IMR-90 (cell line): ENCODE measurements around the gene CUTA. TPM values are rescaled to one million over a fixed set of nuclear protein-coding genes. Genes with fewer than 3 reads are reported as not detected.

Experiments
- ATAC-seq: fragments of 200-7000 bp; cut with Tn5 transposase; 2 replicates; pipeline ENCODE4 v1.9.1; 2020; ENCODE audit warnings: low read depth, mild to moderate bottlenecking, moderate library complexity
- BruUV-seq: library from RNA; stranded (reverse); fragments of 400-500 nt; replicated peaks from 2 replicates; lab custom pipeline; 2021; lab: Mats Ljungman, UMichigan
- CTCF ChIA-PET: fragments of 300-600 bp; formaldehyde crosslinking; extraction: SDS; loops from one replicate; lab custom pipeline; 2021; ENCODE audit warnings: antibody characterized with exemption; lab: Yijun Ruan, JAX
- POLR2A ChIA-PET: fragments of 300-600 bp; sonication (Branson Sonifier 250); formaldehyde crosslinking; loops from one replicate; lab custom pipeline; 2022; ENCODE audit warnings: antibody characterized with exemption; ENCODE audit not compliant: unreplicated experiment; lab: Charles Lee
- DNase-seq: peaks from one replicate; pipeline ENCODE4 v3.0.0; 2013
- H2AFZ ChIP-seq: replicated peaks from 2 replicates; pipeline ENCODE3; 2013; ENCODE audit warnings: low read length, mild to moderate bottlenecking; ENCODE audit not compliant: poor library complexity
- H2AK5ac ChIP-seq: 2 replicates; pipeline ENCODE4 v1.6.1; 2013; ENCODE audit warnings: low read depth, low read length, inconsistent platforms
- H2AK9ac ChIP-seq: replicated peaks from 2 replicates; pipeline ENCODE3; 2013; ENCODE audit warnings: mild to moderate bottlenecking, low read depth, low read length, moderate library complexity; ENCODE audit not compliant: poor library complexity
- H2BK120ac ChIP-seq: 2 replicates; pipeline ENCODE4 v1.6.1; 2013; ENCODE audit warnings: low read depth, low read length, inconsistent platforms
- H2BK15ac ChIP-seq: 3 replicates; pipeline ENCODE4 v1.6.1; 2013; ENCODE audit warnings: low read depth, low read length, inconsistent platforms
- H2BK20ac ChIP-seq: 2 replicates; pipeline ENCODE4 v1.6.1; 2013; ENCODE audit warnings: low read depth, mild to moderate bottlenecking, inconsistent platforms, low read length, moderate library complexity
- H2BK5ac ChIP-seq: 2 replicates; pipeline ENCODE4 v1.6.1; 2013; ENCODE audit warnings: mild to moderate bottlenecking, low read depth, low read length, inconsistent platforms; ENCODE audit not compliant: poor library complexity, severe bottlenecking
- H3K14ac ChIP-seq: replicated peaks from 2 replicates; pipeline ENCODE4 v1.6.1; 2013; ENCODE audit warnings: low read depth, low read length, inconsistent platforms
- H3K18ac ChIP-seq: 2 replicates; pipeline ENCODE4 v1.6.1; 2013; ENCODE audit warnings: low read depth, low read length, control low read depth
- H3K23ac ChIP-seq: 2 replicates; pipeline ENCODE4 v1.6.1; 2013; ENCODE audit warnings: low read depth, low read length, inconsistent platforms
- H3K27ac ChIP-seq: 2 replicates; pipeline ENCODE4 v1.5.1; 2013; ENCODE audit warnings: mild to moderate bottlenecking, control low read depth, low read length; ENCODE audit not compliant: insufficient read depth
- H3K27me3 ChIP-seq: 2 replicates; pipeline ENCODE4 v1.6.1; 2013; ENCODE audit warnings: low read length; ENCODE audit not compliant: control insufficient read depth, insufficient read depth
- H3K36me3 ChIP-seq: 2 replicates; pipeline ENCODE4 v1.6.1; 2013; ENCODE audit warnings: low read length, mixed read lengths; ENCODE audit not compliant: control insufficient read depth, insufficient read depth
- H3K4ac ChIP-seq: 2 replicates; pipeline ENCODE4 v1.6.1; 2013; ENCODE audit warnings: low read depth, low read length, inconsistent platforms
- H3K4me1 ChIP-seq: 2 replicates; pipeline ENCODE4 v1.6.1; 2013; ENCODE audit warnings: low read length, mixed read lengths; ENCODE audit not compliant: control insufficient read depth, insufficient read depth
- H3K4me2 ChIP-seq: 2 replicates; pipeline ENCODE4 v1.6.1; 2013; ENCODE audit warnings: low read depth, mild to moderate bottlenecking, control low read depth, low read length, moderate library complexity
- H3K4me3 ChIP-seq: 2 replicates; pipeline ENCODE4 v1.5.1; 2013; ENCODE audit warnings: low read depth, mild to moderate bottlenecking, control low read depth, low read length, moderate library complexity; ENCODE audit not compliant: insufficient read depth
- H3K56ac ChIP-seq: 2 replicates; pipeline ENCODE4 v1.6.1; 2013; ENCODE audit warnings: low read length, inconsistent platforms; ENCODE audit not compliant: insufficient read depth; ENCODE audit errors: extremely low read depth
- H3K79me1 ChIP-seq, 2 experiments: 2 replicates each; pipeline ENCODE4 v1.6.1; 2013; ENCODE audit warnings: low read length in 2 of 2, inconsistent platforms in 1 of 2, low read depth in 1 of 2
- H3K9ac ChIP-seq: 2 replicates; pipeline ENCODE4 v1.6.1; 2013; ENCODE audit warnings: low read depth, low read length, control low read depth
- H3K9me1 ChIP-seq: 2 replicates; pipeline ENCODE4 v1.6.1; 2013; ENCODE audit warnings: low read length, inconsistent platforms; ENCODE audit not compliant: insufficient read depth
- H3K9me3 ChIP-seq: 2 replicates; pipeline ENCODE4 v1.6.1; 2013; ENCODE audit warnings: low read length; ENCODE audit not compliant: control insufficient read depth, insufficient read depth
- H4K20me1 ChIP-seq: 2 replicates; pipeline ENCODE4 v1.6.1; 2013; ENCODE audit warnings: low read length, inconsistent platforms; ENCODE audit not compliant: insufficient read depth
- H4K5ac ChIP-seq: 2 replicates; pipeline ENCODE4 v1.6.1; 2013; ENCODE audit warnings: mild to moderate bottlenecking, low read depth, low read length, control low read depth
- H4K8ac ChIP-seq, 2 experiments: 2 replicates each; pipeline ENCODE4 v1.6.1; 2013; ENCODE audit warnings: low read depth in 2 of 2, low read length in 2 of 2, control low read depth in 1 of 2, inconsistent platforms in 1 of 2
- H4K91ac ChIP-seq: 2 replicates; pipeline ENCODE4 v1.6.1; 2013; ENCODE audit warnings: low read depth, low read length, inconsistent platforms; ENCODE audit not compliant: insufficient read depth
- MXI1 ChIP-seq: IDR thresholded peaks from 2 replicates; pipeline ENCODE4 v1.6.1; 2012; ENCODE audit warnings: low read depth, mild to moderate bottlenecking, low read length, moderate library complexity, borderline replicate concordance
- RAD21 ChIP-seq: IDR thresholded peaks from 2 replicates; pipeline ENCODE4 v1.6.1; 2012; ENCODE audit warnings: low read length, improper control_type of control experiment
- SMC3 ChIP-seq: fragments of 150-350 bp; IDR thresholded peaks from 2 replicates; pipeline ENCODE4 v1.6.1; 2016; ENCODE audit warnings: low read depth, mild to moderate bottlenecking, antibody characterized with exemption, low read length, moderate library complexity
- WGBS, 2 experiments: methylation state at CpG; one replicate each; pipeline versions ENCODE4 v1.1.5 to v1.1.7; 2013; ENCODE audit warnings: missing lambda C conversion rate in 2 of 2; ENCODE audit not compliant: insufficient read length in 1 of 2; ENCODE audit errors: extremely low coverage in 2 of 2; 5-methylcytosine and 5-hydroxymethylcytosine counted together
- dilution Hi-C: fragments of 300-500 bp; cut with HindIII; formaldehyde crosslinking; loops from one replicate; pipeline ENCODE4 v1.14.3; 2018; ENCODE audit warnings: low sequenced_read_pairs; ENCODE audit not compliant: unreplicated experiment
- in situ Hi-C: fragments of 300-500 bp; cut with MboI; formaldehyde crosslinking; loops from 3 replicates; pipeline ENCODE4 v1.14.3; 2019; ENCODE audit warnings: low sequenced_read_pairs, inconsistent platforms, mixed read lengths
- intact Hi-C: fragments of 100-400 bp; cut with micrococcal nuclease; formaldehyde crosslinking; loops from 2 replicates; pipeline ENCODE4 v1.10.0; 2022
- polyA plus RNA-seq, 3 experiments: library from polyadenylated mRNA; depleted of rRNA; stranded (reverse); fragments of >200 nt; gene quantifications; 2 replicates each; pipeline ENCODE4 v1.2.3, GENCODE V29; 2012; ENCODE audit warnings: low replicate concordance in 1 of 3
- total RNA-seq: library from RNA; depleted of rRNA; stranded (reverse); fragments of >200 nt; gene quantifications from 2 replicates; pipeline ENCODE4 v1.2.3, GENCODE V29; 2012
- TF ChIP-seq, protein P1 (sequence below): conservative IDR thresholded peaks from 2 replicates; pipeline ENCODE4 v1.5.1; 2012; ENCODE audit warnings: mild to moderate bottlenecking, low read depth, low read length, improper control_type of control experiment

CUTA gene
- total and polyA plus RNA-seq, 2 of the 4 experiments (the other 2 are of a cell fraction), result 136 to 427 TPM

DNA sequence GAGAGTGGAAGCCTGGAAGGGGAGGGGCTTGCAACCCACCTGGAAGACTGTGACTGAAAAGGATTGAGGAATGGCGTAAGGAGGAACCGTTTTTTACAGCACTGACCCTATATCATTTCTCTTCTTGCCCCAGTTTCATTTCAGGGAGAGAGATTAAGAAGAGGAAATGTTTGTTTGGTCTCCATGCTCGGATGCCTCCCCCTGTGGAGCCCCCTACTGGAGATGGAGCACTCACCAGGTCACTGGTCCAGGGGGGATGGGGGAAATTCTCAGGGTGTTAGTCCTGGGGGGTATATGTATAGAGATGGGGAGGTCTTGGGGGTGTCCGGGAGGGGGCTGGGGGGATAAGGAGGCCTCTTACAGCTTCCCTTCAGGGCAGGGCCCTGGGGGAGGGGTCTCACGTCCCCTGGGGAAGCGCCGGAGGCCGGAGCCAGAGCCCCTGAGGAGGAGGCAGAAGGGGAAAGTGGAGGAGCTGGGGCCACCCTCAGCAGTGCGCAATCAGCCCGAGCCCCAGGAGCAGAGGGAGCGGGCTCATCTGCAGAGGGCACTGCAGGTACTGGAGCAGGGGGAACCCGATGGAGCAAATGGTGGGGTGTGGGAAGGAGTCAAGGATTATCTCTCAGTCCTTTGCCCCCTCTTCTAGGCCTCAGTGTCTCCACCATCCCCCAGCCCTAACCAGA is 3.2 kb downstream of the CUTA start:
- H3K23ac ChIP-seq, result no peak overlapping the region
- no peak overlapping the region for H2BK5ac ChIP-seq
- no peak overlapping the region for H4K8ac ChIP-seq
- no CpG with 5 or more reads among the region's 12 CpGs for WGBS, 2 experiments
- peaks cover 19% of the 10 kb centered on the region for H4K20me1 ChIP-seq
- H3K36me3 ChIP-seq, result peaks cover 40% of the 10 kb centered on the region
- DNase-seq (no peak), ATAC-seq (no peak)
- H3K4me1 ChIP-seq, result peaks cover 19% of the 10 kb centered on the region
- H4K91ac ChIP-seq, result no peak overlapping the region
- H3K9ac ChIP-seq, result no peak overlapping the region
- no peaks in the 10 kb centered on the region for H3K9me3 ChIP-seq
- H3K18ac ChIP-seq, result no peak overlapping the region
- no peak overlapping the region for H2BK20ac ChIP-seq
- ChIA-PET CTCF (no interaction called here), POLR2A (no interaction called here)
- H3K27ac ChIP-seq, result no peak overlapping the region
- BruUV-seq, result no TSS peak
- no peak overlapping the region for H2AFZ ChIP-seq
- TF ChIP-seq RAD21 (0 out of 2 replicates have a peak, but pooled peaks have one; percentile 12), SMC3 (no peak; the same call in 1 of the 2 replicates), MXI1 (no peak)
- TF ChIP-seq, protein P1, sequence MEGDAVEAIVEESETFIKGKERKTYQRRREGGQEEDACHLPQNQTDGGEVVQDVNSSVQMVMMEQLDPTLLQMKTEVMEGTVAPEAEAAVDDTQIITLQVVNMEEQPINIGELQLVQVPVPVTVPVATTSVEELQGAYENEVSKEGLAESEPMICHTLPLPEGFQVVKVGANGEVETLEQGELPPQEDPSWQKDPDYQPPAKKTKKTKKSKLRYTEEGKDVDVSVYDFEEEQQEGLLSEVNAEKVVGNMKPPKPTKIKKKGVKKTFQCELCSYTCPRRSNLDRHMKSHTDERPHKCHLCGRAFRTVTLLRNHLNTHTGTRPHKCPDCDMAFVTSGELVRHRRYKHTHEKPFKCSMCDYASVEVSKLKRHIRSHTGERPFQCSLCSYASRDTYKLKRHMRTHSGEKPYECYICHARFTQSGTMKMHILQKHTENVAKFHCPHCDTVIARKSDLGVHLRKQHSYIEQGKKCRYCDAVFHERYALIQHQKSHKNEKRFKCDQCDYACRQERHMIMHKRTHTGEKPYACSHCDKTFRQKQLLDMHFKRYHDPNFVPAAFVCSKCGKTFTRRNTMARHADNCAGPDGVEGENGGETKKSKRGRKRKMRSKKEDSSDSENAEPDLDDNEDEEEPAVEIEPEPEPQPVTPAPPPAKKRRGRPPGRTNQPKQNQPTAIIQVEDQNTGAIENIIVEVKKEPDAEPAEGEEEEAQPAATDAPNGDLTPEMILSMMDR, result peak; percentile 51
- H4K5ac ChIP-seq, result no peak overlapping the region
- H3K14ac ChIP-seq, result no peak overlapping the region
- H3K4me3 ChIP-seq, result no peak overlapping the region
- in situ Hi-C loops (no loop called here), intact Hi-C loops (loop anchor here (5.0 kb wide), 2 partner anchors 102 to 117 kb away; partner anchors contain the start of genes RGL2 and TAPBP), dilution Hi-C loops (no loop called here)
- H3K9me1 ChIP-seq, result peaks cover 9% of the 10 kb centered on the region
- H2BK120ac ChIP-seq, result no peak overlapping the region
- no peak overlapping the region for H3K4me2 ChIP-seq
- no peak overlapping the region; the same call in 1 of the 2 replicates for H3K4ac ChIP-seq
- H3K56ac ChIP-seq, result no peak overlapping the region
- H3K27me3 ChIP-seq, result no peaks in the 10 kb centered on the region
- no peak overlapping the region for H2BK15ac ChIP-seq
- H2AK5ac ChIP-seq, result no peak overlapping the region; the same call in 1 of the 2 replicates
- peak overlapping the region; percentile 50 for H2AK9ac ChIP-seq
- peaks cover 23 to 75% of the 10 kb centered on the region in 2 experiments for H3K79me1 ChIP-seq
